SH-SY5Y (cell line): ENCODE data around the gene KLF12.

ENCODE experiments used
- GATA2 ChIP-seq: IDR thresholded peaks from 2 replicates; pipeline ENCODE4 v1.6.1; 2011; ENCODE audit warnings: mild to moderate bottlenecking, low read depth, low read length
- GATA3 ChIP-seq: IDR thresholded peaks from 2 replicates; pipeline ENCODE4 v1.6.1; 2011; ENCODE audit warnings: low read depth, mild to moderate bottlenecking, low read length, moderate library complexity

KLF12 gene

GRCh38 chr13:74128156-74128767 is 5.9 kb downstream of the KLF12 start:
- no peak for TF ChIP-seq GATA3
- no peak for TF ChIP-seq GATA2

- TF ChIP-seq GATA2 (no peak), GATA3 (no peak)
Measured at GRCh38 chr13:74118328-74118727, 15.9 kb downstream of the KLF12 start.

- TF ChIP-seq GATA3: no peak
- no peak for TF ChIP-seq GATA2
Measured at GRCh38 chr13:74117207-74117705, 16.9 kb downstream of the KLF12 start.

GRCh38 chr13:74115133-74115532 is 19.1 kb downstream of the KLF12 start:
- TF ChIP-seq GATA2 (no peak), GATA3 (no peak)

GRCh38 chr13:74114641-74115040 is 19.6 kb downstream of the KLF12 start:
- TF ChIP-seq GATA2: no peak
- TF ChIP-seq GATA3: no peak

GRCh38 chr13:74114202-74114601 is 20.0 kb downstream of the KLF12 start:
- TF ChIP-seq GATA3 (no peak), GATA2 (no peak)

- TF ChIP-seq GATA2 (no peak), GATA3 (no peak)
Measured at GRCh38 chr13:74111901-74112824, 22.0 kb downstream of the KLF12 start.

GRCh38 chr13:74111399-74111798 is 22.8 kb downstream of the KLF12 start:
- TF ChIP-seq GATA3 (no peak), GATA2 (no peak)

- no peak for TF ChIP-seq GATA2
- no peak for TF ChIP-seq GATA3
Measured at GRCh38 chr13:74110053-74110452, 24.2 kb downstream of the KLF12 start.

GRCh38 chr13:74107598-74107997 is 26.6 kb downstream of the KLF12 start:
- TF ChIP-seq GATA2 (no peak), GATA3 (no peak)

- TF ChIP-seq GATA3 (no peak), GATA2 (no peak)
Measured at GRCh38 chr13:74105871-74106270, 28.3 kb downstream of the KLF12 start.

GRCh38 chr13:74104661-74105275 is 29.4 kb downstream of the KLF12 start:
- TF ChIP-seq GATA3 (no peak), GATA2 (no peak)

- TF ChIP-seq GATA2 (no peak), GATA3 (no peak)
Measured at GRCh38 chr13:74103970-74104555, 30.1 kb downstream of the KLF12 start.

GRCh38 chr13:74103196-74103595 is 31.0 kb downstream of the KLF12 start:
- TF ChIP-seq GATA3 (no peak), GATA2 (no peak)
